ENCODE data around the gene LILRB1.
"Not testable (repeated sequence)": the region's sequence is repeated elsewhere in the genome, so short reads cannot be mapped to it uniquely, and the experiment has no call there.

Gene LILRB1

DNA sequence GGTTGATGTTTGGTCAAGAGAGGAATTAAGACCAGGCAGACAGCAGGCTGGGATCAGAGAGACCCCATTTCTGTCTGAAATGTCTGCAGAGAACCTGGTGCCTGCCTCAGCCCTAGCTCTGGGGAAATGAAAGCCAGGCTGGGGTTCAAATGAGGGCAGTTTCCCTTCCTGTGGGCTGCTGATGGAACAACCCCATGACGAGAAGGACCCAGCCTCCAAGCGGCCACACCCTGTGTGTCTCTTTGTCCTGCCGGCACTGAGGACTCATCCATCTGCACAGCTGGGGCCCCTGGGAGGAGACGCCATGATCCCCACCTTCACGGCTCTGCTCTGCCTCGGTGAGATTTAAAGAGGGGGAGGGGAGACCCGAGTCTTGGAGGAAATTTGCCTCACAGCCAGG is 32.4 kb downstream of the LILRB1 start, which contains the start of gene LILRB4:
LILRB4 (plus strand) TSS at position 256 of the 400 bp plus-strand sequence; CDS start at position 305, 49 bp downstream.
- DNase-seq, result no peak

DNA sequence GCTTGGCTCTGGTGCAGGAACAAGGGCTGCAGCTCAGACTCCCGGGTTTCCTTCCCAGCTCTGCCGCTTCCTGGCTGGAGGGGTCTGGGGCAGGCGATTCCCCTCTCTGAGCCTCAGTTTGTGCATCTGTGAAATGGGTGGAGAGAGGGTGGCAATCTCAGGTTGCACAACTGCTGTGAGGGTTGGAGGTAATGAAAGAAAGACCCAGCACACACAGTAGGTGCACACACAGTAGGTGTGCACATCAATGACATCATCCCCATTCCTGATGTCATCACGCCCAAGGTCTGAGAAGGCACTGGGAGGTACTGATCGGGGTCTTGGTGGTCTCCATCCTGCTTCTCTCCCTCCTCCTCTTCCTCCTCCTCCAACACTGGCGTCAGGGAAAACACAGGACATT is 35.2 kb downstream of the LILRB1 start:
- DNase-seq, result no peak

DNA sequence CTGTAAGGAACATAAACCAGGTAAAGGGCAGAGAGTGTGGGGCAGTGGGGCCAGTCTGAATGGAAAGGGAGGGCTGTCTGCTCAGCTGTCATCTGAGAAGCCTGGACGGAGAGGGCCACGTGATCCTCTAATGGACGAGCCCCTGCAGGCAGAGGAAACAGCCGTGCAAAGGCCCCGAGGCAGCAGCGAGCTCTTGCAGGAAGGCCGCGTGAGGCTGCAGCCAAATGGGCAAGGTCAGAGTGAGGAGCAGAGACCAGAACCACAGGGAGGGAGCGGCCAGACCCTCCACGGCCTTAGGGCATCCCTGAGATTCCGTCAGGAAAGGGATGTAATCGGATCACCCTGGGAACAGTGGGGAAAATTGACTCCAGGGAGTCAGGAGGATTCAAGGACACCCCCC is 36.9 kb downstream of the LILRB1 start:
- DNase-seq, result no peak

DNA sequence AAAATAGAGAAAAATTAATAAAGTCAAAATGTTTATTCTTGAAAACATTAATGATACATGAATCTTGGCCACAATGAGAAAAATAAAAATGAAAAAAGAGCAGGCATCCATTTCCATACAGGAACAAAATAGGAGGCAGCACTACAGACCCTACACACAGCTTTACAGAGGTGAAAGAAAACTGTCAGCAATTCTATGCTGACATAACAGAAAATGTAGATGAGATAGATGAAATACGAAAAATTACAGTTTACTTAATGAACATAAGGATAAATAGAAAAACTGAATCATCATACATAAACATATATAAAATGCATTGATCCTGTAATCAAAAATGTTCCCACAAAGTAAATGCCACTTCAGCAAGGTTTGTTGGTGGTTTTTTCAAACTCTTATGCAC is 38.1 kb downstream of the LILRB1 start:
- DNase-seq, result no peak

DNA sequence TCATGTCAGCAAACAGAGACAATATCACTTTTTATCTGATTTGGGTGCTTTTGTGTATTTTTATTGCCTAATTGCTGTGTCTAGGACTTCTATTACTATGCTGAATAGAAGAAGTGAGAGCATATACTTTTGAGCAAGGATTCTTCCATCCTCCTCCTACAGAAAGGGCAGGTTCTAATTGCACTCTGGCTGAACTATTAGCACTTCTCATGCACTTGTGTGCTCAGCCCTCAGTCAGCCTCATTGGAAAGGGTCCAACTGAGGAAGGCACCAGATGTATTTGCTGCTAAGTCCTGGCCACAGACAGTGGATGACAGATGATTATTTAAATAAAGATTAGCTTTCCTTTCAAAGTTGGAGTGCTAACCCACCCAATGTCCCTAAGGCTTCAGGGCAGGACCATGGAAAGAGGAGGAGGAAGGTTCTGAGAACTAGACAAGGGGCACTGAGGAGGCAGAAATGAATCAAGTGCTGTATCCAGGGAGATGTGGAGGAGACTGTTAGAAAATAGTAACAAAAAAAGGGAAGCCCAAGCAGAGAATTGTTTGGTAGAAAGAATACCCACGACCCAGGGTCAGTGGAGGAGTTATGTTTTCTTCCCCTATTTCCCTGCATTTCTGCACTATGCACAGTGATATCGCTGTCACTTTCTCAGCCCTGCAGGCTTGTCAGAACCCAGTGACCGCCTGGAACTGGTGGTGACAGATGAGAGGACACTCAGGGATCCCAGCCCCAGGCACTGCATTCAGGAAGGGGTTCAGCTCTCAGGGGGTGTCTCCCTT is 40.5 kb downstream of the LILRB1 start:
- no peak for DNase-seq

DNA sequence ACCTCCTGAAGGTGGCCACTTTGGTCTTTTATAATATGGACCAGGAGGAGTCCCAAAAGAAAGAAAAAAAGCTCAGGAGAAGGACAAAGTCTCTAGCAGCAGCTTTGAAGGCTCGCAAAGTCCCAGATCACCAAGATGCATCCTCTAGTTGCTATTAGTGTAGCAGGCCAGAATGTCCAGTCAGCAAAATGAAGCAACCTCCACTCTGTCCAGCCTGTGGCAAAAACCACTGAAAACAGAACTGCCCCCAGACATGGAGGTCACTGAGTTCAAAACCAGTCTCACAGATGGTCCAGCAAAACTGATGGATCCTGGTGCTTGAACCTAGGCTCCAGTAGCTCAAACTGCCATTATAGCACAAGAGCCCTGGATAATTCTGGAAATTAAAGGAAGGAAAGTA is 42.9 kb downstream of the LILRB1 start:
- no peak for DNase-seq

DNA sequence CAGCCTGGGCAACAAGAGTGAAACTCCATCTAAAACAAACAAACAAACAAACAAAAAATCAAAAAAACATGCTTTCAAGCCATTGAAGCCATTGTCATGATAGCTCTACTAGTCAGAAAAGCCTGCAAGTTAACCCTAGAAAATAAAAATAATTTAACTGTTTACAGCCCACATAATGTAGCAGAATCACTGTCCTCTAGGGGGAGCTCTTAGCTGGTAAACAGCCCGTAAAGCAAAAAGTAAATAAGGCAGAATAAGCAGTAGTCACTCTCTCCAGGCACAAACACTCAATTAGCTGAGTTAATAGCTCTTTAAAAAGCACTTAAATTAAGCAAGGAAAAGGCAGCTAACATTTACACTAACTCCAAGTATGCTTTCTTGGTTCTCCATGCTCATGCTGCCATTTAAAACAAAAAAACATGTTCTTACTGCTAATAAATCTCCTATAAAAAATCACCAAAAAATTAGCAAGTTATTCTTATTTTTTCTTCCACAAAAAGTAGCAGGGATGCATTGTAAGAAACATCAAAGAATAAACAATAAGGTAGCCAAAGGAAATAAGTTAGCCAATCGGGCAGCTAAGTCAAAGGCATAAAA is 43.8 kb downstream of the LILRB1 start:
- peak; percentile 55 for DNase-seq

DNA sequence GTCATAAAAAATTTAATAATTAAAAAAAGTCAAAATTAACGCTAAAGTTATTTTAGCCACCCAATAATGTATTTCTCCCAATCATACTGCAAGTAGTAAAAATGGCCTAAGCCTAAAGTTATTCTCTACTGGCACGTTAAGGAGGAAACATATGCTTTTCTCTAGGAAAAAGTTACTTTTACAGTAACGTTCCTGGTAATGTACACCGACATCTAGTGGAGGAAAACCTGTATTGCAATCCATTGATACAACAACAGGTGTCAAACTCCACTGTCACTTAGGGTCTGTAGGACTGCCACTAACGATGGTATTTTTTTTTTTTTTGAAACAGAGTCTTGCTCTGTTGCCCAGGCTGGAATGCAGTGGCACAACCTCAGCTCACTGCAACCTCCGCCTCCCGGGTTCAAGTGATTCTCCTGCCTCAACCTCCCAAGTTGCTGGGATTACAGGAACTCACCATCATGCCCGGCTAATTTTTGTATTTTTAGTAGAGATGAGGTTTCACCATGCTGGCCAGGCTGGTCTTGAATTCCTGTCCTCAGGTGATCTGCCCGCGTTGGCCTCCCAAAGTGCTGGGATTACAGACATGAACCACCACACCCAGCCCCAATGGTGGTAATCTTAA is 46.0 kb downstream of the LILRB1 start:
- peak; percentile 13 for DNase-seq

DNA sequence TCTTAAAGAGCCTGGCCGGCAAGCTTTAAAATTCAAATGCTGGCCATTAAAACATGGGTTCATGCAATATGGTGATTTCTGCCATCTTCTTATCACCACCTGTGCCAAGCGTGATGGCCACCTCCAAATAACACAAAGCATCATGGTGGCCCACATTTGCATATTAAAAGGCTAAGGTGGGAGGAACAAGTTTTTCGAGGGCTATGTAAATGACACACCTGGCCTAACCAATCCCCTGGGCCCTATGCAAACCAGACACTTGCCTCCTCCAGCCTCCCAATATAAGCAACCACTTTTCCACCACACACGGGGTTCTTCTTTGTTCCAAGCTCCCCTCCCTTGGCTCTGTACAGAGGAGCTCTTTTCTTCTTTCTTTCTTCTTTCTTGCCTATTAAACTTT is 46.9 kb downstream of the LILRB1 start:
- DNase-seq, result no peak

DNA sequence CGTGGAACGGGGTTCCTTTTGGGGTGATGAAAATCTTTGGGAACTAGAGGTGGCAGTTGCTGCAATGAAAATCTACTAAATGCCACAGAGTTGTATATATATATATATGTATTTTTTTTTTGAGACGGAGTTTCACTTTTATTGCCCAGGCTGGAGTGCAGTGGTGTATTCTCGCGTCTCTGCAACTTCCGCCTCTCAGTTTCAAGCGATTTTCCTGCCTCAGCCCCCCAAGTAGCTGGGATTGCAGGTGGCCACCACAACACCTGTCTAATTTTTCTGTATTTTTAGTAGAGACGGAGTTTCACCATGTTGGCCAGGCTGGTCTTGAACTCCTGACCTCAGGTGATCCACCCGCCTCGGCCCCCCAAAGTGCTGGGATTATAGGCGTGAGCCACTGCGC is 51.3 kb downstream of the LILRB1 start:
- DNase-seq, result not testable (repeated sequence)

DNA sequence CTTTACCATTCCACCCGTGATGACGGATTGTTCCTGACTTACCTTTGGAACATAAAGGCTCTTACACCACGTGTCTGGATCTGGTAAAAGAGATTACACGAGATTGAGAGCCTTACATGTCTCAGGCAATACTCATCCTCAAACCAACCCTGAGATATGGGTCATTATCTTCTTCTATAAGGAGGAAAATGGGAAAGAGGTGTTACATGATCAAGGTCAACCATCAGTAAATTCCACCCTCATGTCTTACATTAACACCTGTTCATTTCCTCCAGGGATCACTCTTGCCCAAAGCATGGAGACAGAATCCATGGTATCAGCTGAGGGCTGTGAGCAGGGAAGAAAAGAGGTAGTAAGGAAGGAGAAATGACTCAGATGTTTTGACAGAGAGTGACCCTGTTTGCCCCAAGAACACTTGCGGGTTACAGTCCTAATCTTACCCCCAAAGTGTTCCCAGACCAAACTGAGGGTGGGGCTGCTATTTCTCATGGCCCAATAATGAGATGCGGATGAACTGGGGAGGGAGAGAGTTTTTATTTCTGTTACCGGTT is 52.1 kb downstream of the LILRB1 start:
- no peak for DNase-seq

DNA sequence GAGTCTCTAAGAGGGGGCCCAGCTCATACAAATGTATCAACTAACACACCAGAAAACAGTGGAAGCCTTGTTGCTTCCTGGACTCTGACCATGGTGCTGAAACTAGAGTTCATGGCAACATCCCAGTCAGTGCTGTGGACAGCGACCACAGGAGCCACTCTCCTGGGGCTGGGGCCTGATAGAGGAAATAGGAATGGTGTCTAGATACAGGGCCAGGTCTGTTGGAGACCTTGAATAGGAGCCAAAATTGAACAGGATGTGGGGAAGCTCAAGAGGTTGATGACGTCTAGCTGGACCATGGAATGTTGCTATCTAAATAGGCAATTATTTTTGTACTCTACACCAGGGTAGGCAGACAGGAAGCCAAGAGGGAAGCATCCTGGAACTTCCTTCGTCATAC is 54.2 kb downstream of the LILRB1 start:
- DNase-seq, result peak; percentile 72

Data from NCI-H2029 (cell line).